SU-DHL-6 (cell line): ENCODE data around the gene CALN1.

Experiments used
- EZH2phosphoT487 ChIP-seq: fragments of 200-600 bp; sonication (generic), shearing (Covaris generic); conservative IDR thresholded peaks from 2 replicates; pipeline ENCODE4 v1.6.1; 2018; ENCODE audit warnings: mild to moderate bottlenecking, antibody characterized with exemption, low read length, moderate library complexity, mixed read lengths
- TF ChIP-seq, protein P1 (sequence below): fragments of 200-600 bp; sonication (generic); IDR thresholded peaks from one replicate; pipeline ENCODE4 v1.5.1; 2017; ENCODE audit warnings: antibody characterized with exemption, mild to moderate bottlenecking, low read length, moderate library complexity; ENCODE audit not compliant: insufficient read depth, poor library complexity, severe bottlenecking

DNA sequence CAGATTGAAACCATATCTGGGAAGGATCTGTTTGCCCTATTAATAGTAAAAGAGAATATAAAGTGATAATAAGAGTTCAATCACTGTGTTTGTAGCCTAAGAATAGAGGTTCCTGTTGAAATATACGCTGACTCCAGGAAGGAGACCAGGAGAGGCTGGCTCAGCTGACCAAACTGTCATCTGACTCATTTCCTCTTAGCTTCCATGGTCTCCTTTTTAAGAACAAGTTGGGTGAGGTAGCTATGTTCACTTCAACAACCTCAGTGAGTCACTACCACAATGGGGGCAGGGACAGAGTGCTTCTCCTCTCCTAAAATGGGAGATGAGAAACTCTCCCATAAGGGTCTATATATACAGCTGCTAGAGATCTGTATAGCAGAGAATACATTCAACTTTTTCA, 543.3 kb downstream of the CALN1 start:
- TF ChIP-seq, protein P1, sequence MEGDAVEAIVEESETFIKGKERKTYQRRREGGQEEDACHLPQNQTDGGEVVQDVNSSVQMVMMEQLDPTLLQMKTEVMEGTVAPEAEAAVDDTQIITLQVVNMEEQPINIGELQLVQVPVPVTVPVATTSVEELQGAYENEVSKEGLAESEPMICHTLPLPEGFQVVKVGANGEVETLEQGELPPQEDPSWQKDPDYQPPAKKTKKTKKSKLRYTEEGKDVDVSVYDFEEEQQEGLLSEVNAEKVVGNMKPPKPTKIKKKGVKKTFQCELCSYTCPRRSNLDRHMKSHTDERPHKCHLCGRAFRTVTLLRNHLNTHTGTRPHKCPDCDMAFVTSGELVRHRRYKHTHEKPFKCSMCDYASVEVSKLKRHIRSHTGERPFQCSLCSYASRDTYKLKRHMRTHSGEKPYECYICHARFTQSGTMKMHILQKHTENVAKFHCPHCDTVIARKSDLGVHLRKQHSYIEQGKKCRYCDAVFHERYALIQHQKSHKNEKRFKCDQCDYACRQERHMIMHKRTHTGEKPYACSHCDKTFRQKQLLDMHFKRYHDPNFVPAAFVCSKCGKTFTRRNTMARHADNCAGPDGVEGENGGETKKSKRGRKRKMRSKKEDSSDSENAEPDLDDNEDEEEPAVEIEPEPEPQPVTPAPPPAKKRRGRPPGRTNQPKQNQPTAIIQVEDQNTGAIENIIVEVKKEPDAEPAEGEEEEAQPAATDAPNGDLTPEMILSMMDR: no peak
- TF ChIP-seq EZH2phosphoT487: no peak
